Nephron progenitor cell (in vitro differentiated cells): ENCODE data around the gene CPD.

Source experiments
- DNase-seq: peaks from one replicate; pipeline ENCODE4 v3.0.0; 2021
- H3K27ac Mint-ChIP-seq: 2 replicates; pipeline ENCODE4 v1.8.0; 2021; ENCODE audit warnings: mild to moderate bottlenecking, moderate library complexity, mixed read lengths
- H3K27me3 Mint-ChIP-seq: 2 replicates; pipeline ENCODE4 v1.8.0; 2021; ENCODE audit warnings: mild to moderate bottlenecking, low read depth, mixed read lengths; ENCODE audit not compliant: poor library complexity
- H3K36me3 Mint-ChIP-seq: 2 replicates; pipeline ENCODE4 v1.8.0; 2021; ENCODE audit warnings: low read depth, mixed read lengths
- H3K4me1 Mint-ChIP-seq: 2 replicates; pipeline ENCODE4 v1.8.0; 2021; ENCODE audit warnings: mixed read lengths
- H3K4me3 Mint-ChIP-seq: 2 replicates; pipeline ENCODE4 v1.8.0; 2021; ENCODE audit warnings: mild to moderate bottlenecking, moderate library complexity, mixed read lengths
- H3K9me3 Mint-ChIP-seq: 2 replicates; pipeline ENCODE4 v1.8.0; 2021; ENCODE audit warnings: mild to moderate bottlenecking, moderate library complexity, mixed read lengths
- TF ChIP-seq, protein P1 (sequence below): fragments of 200-600 bp; sonication (generic); IDR thresholded peaks from 2 replicates; pipeline ENCODE4 v1.5.0; 2021; ENCODE audit warnings: antibody characterized with exemption

CPD gene

DNA sequence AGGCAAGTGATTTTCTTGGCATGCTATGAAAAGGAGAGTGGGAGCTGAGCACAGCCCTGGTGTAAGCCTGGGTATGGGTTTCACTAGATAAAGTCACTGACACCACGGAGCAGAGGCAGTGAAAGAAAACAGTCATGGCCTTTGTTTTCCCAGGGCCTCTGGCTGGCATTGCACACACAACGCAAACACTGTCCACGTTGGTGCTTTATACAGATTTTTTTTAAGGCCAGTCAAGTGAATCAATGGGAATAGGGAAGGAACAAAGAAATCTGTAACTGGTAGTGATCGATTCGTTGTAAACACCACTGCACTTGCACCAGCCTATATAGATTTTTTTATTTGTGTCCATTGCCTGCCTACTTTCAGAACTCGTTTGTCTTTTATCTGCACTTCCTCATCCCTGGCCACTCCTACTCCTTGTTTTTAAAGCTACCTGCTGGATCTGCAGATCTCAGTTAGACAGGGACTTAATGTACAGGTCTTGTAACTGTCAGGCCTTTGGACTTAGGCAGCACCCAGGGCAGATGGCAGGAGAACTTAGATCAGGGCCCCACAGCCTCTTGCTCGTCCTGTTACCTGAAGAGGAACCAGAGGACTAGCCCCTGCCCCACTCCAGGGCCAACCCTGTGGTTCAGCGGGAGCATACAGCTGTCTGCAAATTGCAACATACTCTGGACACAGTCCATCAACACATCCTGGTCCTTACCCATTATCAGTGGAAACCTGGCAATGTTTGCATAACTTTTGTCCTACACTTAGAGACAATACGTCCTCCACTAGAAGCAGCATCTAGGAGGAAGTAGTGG lies 34.2 kb upstream of the CPD start:
- Mint-ChIP-seq H3K4me1 (peaks cover 49% of the 10 kb centered on the region), H3K36me3 (no peaks in the 10 kb centered on the region)
- TF ChIP-seq, protein P1, sequence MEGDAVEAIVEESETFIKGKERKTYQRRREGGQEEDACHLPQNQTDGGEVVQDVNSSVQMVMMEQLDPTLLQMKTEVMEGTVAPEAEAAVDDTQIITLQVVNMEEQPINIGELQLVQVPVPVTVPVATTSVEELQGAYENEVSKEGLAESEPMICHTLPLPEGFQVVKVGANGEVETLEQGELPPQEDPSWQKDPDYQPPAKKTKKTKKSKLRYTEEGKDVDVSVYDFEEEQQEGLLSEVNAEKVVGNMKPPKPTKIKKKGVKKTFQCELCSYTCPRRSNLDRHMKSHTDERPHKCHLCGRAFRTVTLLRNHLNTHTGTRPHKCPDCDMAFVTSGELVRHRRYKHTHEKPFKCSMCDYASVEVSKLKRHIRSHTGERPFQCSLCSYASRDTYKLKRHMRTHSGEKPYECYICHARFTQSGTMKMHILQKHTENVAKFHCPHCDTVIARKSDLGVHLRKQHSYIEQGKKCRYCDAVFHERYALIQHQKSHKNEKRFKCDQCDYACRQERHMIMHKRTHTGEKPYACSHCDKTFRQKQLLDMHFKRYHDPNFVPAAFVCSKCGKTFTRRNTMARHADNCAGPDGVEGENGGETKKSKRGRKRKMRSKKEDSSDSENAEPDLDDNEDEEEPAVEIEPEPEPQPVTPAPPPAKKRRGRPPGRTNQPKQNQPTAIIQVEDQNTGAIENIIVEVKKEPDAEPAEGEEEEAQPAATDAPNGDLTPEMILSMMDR: no peak

DNA sequence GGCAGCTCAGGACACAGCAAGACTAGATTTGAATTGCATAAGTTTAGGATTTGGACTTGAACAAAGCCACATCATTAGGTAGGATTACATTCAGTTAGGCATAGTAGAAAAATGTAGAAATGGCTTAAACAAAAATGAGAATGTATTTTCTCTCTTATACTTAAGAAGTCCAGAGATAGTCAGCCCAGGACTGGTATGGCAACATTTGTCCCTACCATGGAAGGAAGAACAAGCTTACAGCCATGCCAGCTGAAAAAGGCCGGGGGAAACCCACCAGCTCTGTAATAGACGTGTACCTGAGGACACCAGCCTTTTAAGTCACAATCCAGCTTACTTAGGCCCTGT lies 33.7 kb upstream of the CPD start:
- Mint-ChIP-seq H3K27ac (peak overlapping the region; percentile 63), H3K4me1 (peaks cover 46% of the 10 kb centered on the region), H3K27me3 (peaks cover 15% of the 10 kb centered on the region), H3K9me3 (no peaks in the 10 kb centered on the region), H3K4me3 (no peak overlapping the region), H3K36me3 (no peaks in the 10 kb centered on the region)
- no peak for DNase-seq
- TF ChIP-seq, protein P1: no peak

More for the DNA sequence above, 34.2 kb upstream of the CPD start:
- H3K27me3 Mint-ChIP-seq: peaks cover 10% of the 10 kb centered on the region
- H3K4me3 Mint-ChIP-seq: no peak overlapping the region
- peak overlapping the region; percentile 96 for H3K27ac Mint-ChIP-seq
- no peaks in the 10 kb centered on the region for H3K9me3 Mint-ChIP-seq
- no peak for DNase-seq

DNA sequence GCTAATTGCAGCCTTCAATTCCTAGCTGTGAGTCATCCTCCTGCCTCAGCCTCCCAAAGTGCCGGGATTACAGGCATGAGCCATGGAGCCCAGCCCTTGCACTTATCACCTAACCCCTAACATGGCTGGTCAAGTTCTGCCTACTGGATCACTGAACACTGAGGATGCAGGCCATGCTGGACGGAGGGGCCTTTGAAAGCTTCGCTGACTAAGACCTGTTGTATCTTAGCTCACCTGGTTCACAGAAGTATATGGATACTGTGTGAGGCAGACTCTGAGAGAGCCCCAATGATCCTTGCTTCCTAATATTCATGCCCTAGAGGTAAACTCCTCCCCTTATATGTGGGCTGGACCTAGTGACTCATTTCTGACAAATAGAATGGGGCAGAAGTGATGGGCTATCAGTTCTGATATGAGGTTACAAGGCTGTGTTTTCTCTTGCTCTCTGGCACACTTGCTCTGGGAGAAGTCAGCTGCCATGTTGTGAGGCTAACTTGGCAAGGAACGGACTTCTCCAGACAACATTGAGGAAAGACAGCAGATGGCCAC lies 33.1 kb upstream of the CPD start:
- TF ChIP-seq, protein P1: no peak
- no peak overlapping the region for H3K4me3 Mint-ChIP-seq
- no peaks in the 10 kb centered on the region for H3K36me3 Mint-ChIP-seq
- DNase-seq: no peak
- H3K27me3 Mint-ChIP-seq: peaks cover 15% of the 10 kb centered on the region
- H3K27ac Mint-ChIP-seq: no peak overlapping the region
- H3K4me1 Mint-ChIP-seq: peaks cover 40% of the 10 kb centered on the region
- H3K9me3 Mint-ChIP-seq: no peaks in the 10 kb centered on the region

DNA sequence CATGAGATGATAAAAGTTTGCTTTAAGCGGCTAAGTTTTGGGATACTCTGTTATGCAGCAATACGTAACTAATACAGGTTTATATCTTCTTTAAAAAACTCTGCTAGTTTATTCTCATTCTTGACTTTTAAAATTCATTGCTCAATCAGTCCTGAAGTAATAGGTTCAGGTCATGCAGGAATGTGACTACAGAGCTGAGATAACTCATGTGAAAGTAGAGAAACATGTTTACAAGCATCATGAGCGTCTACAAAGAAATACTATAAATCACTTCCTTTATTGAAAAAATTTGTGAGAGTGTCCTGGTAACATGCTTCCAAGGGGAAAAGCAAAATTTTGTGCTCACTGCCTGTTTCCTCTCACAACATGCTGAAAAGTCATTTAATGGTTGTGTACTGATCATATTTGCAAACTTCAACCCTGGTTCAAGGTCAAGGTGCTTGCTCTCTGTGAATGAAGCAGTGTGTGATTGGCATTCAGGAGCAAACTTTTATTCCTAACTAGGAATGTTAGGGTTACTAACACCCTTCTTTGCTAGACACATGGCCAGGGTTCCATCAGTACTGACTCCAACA lies 32.4 kb upstream of the CPD start:
- TF ChIP-seq, protein P1: no peak
- peaks cover 33% of the 10 kb centered on the region for H3K4me1 Mint-ChIP-seq
- H3K27me3 Mint-ChIP-seq: peaks cover 15% of the 10 kb centered on the region
- no peak overlapping the region for H3K27ac Mint-ChIP-seq
- no peaks in the 10 kb centered on the region for H3K9me3 Mint-ChIP-seq
- no peak for DNase-seq
- H3K36me3 Mint-ChIP-seq: no peaks in the 10 kb centered on the region
- H3K4me3 Mint-ChIP-seq: no peak overlapping the region

DNA sequence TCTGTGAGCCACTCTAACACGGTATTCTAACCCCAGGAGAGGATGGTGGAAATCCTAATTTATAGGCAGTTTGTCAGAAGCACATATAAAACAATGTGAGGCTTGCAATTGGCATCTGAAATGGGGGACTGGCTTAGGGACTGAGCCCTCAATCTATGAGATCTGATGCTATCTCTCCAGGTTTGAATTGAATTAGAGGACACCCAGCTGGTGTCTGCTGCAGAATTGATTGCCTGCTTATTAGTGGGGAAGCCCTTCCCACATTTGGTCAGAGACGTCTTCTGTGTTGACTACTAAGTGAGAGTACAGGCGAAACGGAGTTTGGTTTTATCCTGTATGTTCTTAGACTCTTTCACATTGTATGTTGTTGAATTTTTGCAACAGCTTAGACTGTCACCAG lies 31.2 kb upstream of the CPD start:
- Mint-ChIP-seq H3K4me1 (peaks cover 26% of the 10 kb centered on the region), H3K4me3 (no peak overlapping the region), H3K27ac (no peak overlapping the region)

More for the DNA sequence above, 31.2 kb upstream of the CPD start:
- H3K36me3 Mint-ChIP-seq: no peaks in the 10 kb centered on the region
- DNase-seq: no peak
- TF ChIP-seq, protein P1: no peak
- H3K9me3 Mint-ChIP-seq: peaks cover 5% of the 10 kb centered on the region
- H3K27me3 Mint-ChIP-seq: peaks cover 15% of the 10 kb centered on the region
